ENCODE data around the gene ZBTB4.
"Not testable (repeated sequence)": the region's sequence is repeated elsewhere in the genome, so short reads cannot be mapped to it uniquely, and the experiment has no call there.

The ZBTB4 gene

GRCh38 chr17:7493941-7494340, 14.5 kb upstream of the ZBTB4 start:
- no peak for DNase-seq

- DNase-seq = no peak
Measured at GRCh38 chr17:7491583-7491982, 12.2 kb upstream of the ZBTB4 start.

GRCh38 chr17:7490144-7490543, 10.7 kb upstream of the ZBTB4 start:
- DNase-seq = no peak

GRCh38 chr17:7486181-7486580, 6.8 kb upstream of the ZBTB4 start:
- no peak for DNase-seq

GRCh38 chr17:7484919-7485377, 5.5 kb upstream of the ZBTB4 start:
- no peak for DNase-seq

GRCh38 chr17:7484067-7484918, 4.9 kb upstream of the ZBTB4 start, which contains the start of gene POLR2A:
TSS of gene POLR2A (plus strand) at chr17:7484366.
- DNase-seq = peak; percentile 98

- peak; percentile 95 for DNase-seq
Measured at GRCh38 chr17:7483255-7484066, 4.0 kb upstream of the ZBTB4 start.

- DNase-seq = not testable (repeated sequence)
Measured at GRCh38 chr17:7482742-7483088, 3.3 kb upstream of the ZBTB4 start.

GRCh38 chr17:7481842-7482741, 2.7 kb upstream of the ZBTB4 start:
- not testable (repeated sequence) for DNase-seq

GRCh38 chr17:7481275-7481674, 1.8 kb upstream of the ZBTB4 start, which contains the start of gene SLC35G6:
TSS of gene SLC35G6 (plus strand) at chr17:7481446. CDS start at chr17:7481517, 71 bp downstream.
- DNase-seq = not testable (repeated sequence)

GRCh38 chr17:7480089-7480384, 606 bp upstream of the ZBTB4 start:
- DNase-seq = no peak

GRCh38 chr17:7478276-7479212, 887 bp downstream of the ZBTB4 start:
- DNase-seq = peak; percentile 65

- peak; percentile 17 for DNase-seq
Measured at GRCh38 chr17:7477392-7478275, 1.8 kb downstream of the ZBTB4 start.

- no peak for DNase-seq
Measured at GRCh38 chr17:7476951-7477350, 2.5 kb downstream of the ZBTB4 start.

GRCh38 chr17:7476494-7476893, 2.9 kb downstream of the ZBTB4 start:
- DNase-seq = no peak

- no peak for DNase-seq
Measured at GRCh38 chr17:7475764-7476422, 3.5 kb downstream of the ZBTB4 start.

- not testable (repeated sequence) for DNase-seq
Measured at GRCh38 chr17:7474767-7475166, 4.7 kb downstream of the ZBTB4 start.

- DNase-seq = no peak
Measured at GRCh38 chr17:7471729-7472128, 7.7 kb downstream of the ZBTB4 start.

GRCh38 chr17:7470457-7470973, 8.9 kb downstream of the ZBTB4 start:
- DNase-seq = not testable (repeated sequence)

- DNase-seq = not testable (repeated sequence)
Measured at GRCh38 chr17:7469843-7470242, 9.6 kb downstream of the ZBTB4 start.

All from CD4-positive, alpha-beta T cell treated with Interleukin-4 for 4 hours (primary cell).